Measurements from ENCODE around the gene GORAB.

The GORAB gene

DNA sequence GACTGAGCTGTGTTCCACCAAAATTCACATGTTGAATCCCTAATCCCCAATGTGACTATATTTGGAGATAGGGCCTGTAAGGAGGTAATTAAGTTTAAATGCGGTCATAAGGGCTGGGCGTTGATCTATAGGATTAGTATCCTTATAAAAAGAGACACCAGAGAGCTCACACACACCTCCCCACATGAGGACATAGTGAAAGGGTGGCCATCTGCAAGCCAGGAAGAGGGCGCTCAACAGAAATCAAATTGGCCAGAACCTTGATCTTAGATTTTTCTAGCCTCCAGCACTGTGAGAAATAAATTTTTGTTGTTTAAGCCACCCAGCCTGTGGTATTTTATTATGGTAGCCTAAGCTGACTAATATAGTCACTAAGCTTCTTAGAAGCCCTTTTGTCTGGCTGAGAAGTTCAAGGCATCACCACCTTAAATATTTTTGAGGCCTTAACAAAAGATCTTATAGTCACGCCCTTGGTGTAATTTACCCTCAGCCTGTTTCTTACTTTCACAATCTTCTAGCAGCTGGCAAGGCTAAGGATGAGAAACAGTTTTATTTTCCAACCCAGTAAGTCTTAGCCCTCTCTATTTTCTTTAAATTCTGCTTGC is 28.8 kb downstream of the GORAB start:
- DNase-seq (ENCODE audit: low spot score): no peak

DNA sequence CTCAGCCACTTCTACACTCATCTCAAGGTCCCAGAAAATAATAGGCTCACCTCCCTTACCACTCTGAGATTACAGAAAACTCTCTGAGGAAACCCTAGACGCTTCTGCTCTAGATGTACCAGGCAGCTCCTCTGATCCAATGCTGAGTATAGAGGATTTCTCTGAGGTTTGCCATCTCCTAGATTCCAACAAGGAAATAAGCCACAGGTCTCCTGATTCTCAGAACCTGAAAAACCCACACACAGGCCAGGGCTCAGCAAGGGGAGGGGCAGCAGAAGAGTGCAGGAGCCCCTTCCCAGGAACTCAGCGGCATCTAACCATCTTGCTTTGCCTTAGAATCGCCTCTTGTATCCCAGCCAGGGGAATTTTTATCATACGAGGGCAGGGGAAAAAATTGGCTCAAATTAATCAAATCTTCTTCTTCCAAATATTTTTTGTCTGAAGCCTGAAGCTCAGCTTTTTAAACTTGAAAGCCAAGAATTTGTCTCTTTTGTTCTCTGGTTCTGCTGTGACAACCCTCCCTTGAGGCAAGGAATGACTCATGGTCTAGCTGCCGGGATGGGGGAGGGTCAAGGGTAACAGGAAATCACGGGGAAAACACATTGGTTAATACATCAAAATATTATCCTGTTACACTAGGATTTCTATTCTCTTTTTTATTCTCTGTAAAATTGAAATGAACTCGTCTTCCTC is 30.8 kb downstream of the GORAB start:
- TF ChIP-seq, protein P1, sequence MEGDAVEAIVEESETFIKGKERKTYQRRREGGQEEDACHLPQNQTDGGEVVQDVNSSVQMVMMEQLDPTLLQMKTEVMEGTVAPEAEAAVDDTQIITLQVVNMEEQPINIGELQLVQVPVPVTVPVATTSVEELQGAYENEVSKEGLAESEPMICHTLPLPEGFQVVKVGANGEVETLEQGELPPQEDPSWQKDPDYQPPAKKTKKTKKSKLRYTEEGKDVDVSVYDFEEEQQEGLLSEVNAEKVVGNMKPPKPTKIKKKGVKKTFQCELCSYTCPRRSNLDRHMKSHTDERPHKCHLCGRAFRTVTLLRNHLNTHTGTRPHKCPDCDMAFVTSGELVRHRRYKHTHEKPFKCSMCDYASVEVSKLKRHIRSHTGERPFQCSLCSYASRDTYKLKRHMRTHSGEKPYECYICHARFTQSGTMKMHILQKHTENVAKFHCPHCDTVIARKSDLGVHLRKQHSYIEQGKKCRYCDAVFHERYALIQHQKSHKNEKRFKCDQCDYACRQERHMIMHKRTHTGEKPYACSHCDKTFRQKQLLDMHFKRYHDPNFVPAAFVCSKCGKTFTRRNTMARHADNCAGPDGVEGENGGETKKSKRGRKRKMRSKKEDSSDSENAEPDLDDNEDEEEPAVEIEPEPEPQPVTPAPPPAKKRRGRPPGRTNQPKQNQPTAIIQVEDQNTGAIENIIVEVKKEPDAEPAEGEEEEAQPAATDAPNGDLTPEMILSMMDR (IDR thresholded peaks at IDR 0.05; ENCODE audit: extremely low read depth, insufficient read depth, missing control alignments): no peak
- peak; percentile 14 for DNase-seq (ENCODE audit: low spot score)
- in situ Hi-C loops (cut with MboI; ENCODE audit: low pct_unique_long_range_greater_than_20kb, low sequenced_read_pairs, unreplicated experiment): no loop called here

More for the DNA sequence above, 28.8 kb downstream of the GORAB start:
- in situ Hi-C loops (cut with MboI; ENCODE audit: low pct_unique_long_range_greater_than_20kb, low sequenced_read_pairs, unreplicated experiment): no loop called here
- TF ChIP-seq, protein P1 (IDR thresholded peaks at IDR 0.05; ENCODE audit: extremely low read depth, insufficient read depth, missing control alignments): no peak

DNA sequence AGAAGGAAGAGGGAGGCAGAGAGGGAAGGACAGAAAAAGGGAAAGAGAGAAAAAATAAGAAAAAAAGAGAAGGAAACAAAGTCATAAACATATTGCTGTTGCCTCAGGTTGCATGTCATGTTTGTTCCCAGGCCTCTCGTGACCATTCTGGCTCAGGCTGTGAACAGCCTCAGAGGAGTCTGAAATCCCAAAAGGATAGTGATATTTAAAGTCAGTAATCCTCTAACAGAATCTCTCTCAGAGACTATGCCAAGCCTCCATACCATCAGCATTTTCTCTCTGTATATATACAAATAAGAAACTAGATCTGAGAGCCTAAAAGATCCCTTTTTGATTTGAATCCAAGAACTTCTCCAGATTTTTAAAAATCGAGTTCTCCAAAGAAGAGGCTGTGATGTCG is 35.2 kb downstream of the GORAB start:
- DNase-seq (ENCODE audit: low spot score): no peak
- in situ Hi-C loops (cut with MboI; ENCODE audit: low pct_unique_long_range_greater_than_20kb, low sequenced_read_pairs, unreplicated experiment): no loop called here
- TF ChIP-seq, protein P1 (IDR thresholded peaks at IDR 0.05; ENCODE audit: extremely low read depth, insufficient read depth, missing control alignments): no peak

DNA sequence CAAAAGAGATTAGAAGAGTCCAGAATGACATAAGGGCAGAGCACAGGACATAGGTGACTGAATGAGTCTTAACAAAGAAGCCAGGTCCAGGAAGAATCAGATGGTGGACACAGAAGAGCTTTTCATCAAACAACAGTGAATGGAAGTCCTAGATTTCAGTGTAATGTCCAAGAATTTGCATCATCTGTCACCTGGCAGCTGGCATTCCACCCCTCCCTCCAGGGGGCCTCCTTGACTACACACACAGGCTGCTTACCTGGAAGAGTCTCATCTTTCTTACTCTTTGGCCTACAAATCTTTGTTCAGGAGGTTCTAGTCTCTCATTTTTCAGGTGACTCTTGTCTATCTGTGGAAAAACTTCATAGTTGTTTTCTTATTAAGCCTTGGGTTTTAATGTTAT is 36.2 kb downstream of the GORAB start:
- in situ Hi-C loops (cut with MboI; ENCODE audit: low pct_unique_long_range_greater_than_20kb, low sequenced_read_pairs, unreplicated experiment): no loop called here
- TF ChIP-seq, protein P1 (IDR thresholded peaks at IDR 0.05; ENCODE audit: extremely low read depth, insufficient read depth, missing control alignments): no peak
- no peak for DNase-seq (ENCODE audit: low spot score)

DNA sequence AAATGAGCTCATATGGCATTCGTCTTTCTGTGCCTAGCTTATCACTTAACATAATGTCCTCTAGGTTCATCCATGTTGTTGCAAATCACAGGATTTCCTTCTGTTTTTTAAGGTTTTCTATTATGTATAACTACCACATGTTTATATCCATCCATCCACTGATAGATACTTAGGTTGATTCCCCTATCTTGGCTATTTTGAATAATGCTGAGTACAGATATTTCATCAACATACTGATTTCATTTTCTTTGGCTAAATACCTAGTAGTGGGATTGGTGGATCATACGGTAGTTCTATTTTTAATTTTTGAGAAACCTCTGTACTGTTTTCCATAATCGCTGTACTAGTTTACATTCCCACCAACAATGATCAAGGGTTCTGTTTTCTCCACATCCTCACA is 45.0 kb downstream of the GORAB start:
- DNase-seq (ENCODE audit: low spot score): no peak
- TF ChIP-seq, protein P1 (IDR thresholded peaks at IDR 0.05; ENCODE audit: extremely low read depth, insufficient read depth, missing control alignments): no peak
- in situ Hi-C loops (cut with MboI; ENCODE audit: low pct_unique_long_range_greater_than_20kb, low sequenced_read_pairs, unreplicated experiment): no loop called here

DNA sequence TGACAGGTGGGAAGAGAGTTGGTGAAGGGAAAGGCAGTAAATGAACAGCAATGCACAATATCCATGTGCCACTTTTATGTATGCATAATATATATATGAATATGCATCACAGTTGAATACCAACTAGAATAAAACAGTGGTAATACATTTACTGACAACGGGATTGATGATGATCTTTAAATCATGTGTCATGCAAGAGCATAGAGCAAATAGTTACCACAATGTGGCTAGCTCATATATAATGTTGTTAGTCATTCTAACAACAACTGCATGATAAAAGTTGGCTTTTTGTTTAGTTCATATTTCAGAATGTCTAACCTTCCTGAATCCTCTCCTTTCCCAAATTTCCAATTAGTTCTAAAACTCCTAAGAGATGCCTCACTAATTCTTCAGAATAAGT is 46.4 kb downstream of the GORAB start:
- no peak for DNase-seq (ENCODE audit: low spot score)
- in situ Hi-C loops (cut with MboI; ENCODE audit: low pct_unique_long_range_greater_than_20kb, low sequenced_read_pairs, unreplicated experiment): no loop called here

More for the DNA sequence above, 46.4 kb downstream of the GORAB start:
- TF ChIP-seq, protein P1 (IDR thresholded peaks at IDR 0.05; ENCODE audit: extremely low read depth, insufficient read depth, missing control alignments): no peak

All from GM13977 (cell line).